GM21825 (cell line): Measurements from ENCODE around the gene CSRP2.

Experiments
- ATAC-seq: cut with Tn5 transposase; IDR thresholded peaks from one replicate; pipeline ENCODE4 v1.9.1; 2021; ENCODE audit warnings: mild to moderate bottlenecking, moderate library complexity; ENCODE audit not compliant: unreplicated experiment

The CSRP2 gene

DNA sequence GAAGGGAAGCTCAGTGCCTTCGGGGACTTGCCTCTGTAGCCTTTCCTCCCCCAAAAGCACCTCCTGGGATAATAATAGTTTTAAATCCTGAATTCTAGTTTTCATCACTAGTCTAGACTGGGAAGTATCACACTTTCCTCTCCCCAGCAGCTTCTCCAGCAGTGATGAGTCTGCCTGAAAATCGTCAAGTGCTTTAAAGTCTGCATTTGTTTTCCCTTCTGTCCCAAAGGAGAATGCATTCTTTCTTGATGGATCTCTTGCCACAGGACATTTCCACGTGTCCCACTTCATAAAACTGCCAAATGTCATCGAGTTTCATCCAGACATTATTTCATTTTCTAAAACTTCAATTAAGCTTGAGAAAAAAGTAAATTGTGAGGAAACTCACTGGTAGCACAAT is 15.0 kb downstream of the CSRP2 start:
- no peak for ATAC-seq

DNA sequence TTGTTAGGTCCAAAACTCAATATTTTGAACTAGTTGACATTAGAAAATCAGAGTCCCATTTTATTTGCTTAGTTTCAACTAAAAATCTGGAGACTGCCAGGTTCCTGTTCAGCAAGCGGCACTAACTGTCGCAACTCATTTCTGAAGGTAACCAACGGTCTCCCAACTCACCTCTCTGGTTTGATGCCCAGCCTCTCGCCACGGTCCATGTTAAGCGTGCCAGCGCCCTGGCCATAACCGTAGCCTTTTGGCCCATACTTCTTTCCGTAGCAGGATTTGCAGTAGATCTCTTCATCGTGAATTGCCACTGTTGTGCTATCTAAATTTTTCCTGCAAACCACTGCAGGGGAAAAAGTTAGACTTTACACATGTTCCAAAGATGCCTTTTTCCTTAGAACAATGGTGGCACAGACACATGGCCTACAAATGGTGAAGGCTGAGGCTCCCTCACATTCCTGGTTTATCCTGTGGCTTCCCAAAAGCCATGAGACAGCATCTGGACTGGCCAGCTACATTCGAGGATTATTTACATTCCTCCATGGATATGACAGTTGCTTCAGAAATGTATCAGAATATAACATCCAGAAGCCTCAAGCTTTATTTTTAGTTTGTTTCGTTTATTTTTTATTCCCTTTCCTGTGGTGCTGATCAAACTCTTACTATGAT is 15.7 kb downstream of the CSRP2 start:
- no peak for ATAC-seq

DNA sequence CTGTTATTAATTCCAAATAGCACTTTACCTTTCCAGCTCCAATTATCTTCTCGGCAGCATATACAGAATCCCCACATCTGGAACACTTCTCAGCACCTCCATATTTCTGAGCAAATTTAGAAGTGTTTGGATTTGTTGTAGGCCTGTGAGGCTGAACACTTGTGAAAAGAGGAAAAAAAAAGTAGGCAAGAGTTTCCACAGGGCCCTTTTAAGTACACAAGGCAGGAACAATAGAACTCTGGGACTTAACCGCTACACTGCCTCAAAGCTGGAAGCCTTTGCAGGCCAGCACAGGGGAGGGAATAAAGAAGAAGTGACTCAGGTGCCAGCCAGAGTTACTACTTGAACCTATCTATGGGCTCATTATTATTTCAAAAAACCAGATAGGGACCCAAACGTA is 18.6 kb downstream of the CSRP2 start:
- ATAC-seq: no peak

DNA sequence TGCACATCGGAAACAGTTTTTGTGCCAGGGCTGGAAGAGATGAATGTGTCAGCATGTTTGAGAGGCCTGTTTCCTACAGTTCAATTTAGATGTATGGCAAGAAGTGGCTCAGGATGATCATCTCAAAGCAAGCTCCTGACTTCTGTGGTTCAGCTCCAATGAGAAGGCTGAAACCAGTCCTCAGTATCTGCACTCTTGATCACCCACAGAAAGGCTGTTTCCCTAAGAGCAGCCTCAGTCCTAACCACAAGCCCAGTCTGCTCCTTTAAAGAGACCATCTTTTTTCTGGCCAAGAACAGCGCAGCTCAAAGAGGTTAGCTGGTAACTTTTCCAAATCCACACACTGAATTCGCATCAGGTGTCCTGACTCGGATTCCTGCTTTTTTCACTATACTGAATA is 19.2 kb downstream of the CSRP2 start:
- no peak for ATAC-seq

DNA sequence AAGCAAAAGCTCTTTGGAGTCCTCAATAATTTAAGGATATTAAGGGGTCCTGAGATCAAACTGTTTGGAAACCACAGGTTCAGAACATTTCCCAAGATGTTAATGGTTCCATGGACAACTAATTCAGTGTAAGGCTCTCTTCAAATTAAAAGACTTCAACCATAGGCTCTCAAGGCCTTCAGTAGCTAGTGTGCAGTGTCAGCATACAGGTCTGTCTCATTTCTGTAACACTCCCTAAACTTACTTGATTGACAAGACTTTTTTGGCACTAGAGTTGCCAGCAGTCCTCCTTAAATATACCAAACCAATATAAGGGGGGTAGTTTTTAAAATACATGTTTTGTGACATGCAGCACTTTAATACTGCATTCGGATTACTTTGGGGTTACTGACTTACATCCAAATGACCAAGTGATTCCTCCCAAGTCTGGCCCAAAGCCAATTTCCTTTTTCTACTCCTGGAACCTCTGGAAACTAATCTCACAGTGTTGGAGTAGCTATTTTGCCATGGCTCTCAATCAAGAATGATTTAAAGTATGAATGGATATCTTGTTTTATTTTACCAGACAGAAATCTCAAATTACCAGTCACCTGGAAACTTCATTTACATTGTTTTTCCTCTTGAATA is 22.7 kb downstream of the CSRP2 start:
- ATAC-seq: no peak

DNA sequence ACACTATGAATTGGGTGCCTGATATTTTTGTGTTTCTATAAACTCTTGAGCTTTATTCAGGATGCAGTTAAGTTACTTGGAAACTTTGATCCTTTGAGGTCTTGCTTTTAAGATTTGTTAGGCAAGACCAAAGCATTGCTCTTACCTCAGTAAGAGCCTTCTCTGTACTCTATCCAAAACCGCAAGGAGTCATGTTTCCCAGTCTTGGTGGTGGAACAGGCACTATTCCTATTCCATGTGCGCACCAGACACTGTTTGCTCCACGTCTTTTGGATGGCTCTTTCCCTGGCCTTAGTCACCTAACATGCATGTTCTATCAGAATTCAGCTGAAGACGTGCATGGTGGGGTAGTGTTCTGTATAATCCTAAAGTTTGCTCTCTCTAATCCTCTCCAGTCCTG is 23.5 kb downstream of the CSRP2 start:
- no peak for ATAC-seq

DNA sequence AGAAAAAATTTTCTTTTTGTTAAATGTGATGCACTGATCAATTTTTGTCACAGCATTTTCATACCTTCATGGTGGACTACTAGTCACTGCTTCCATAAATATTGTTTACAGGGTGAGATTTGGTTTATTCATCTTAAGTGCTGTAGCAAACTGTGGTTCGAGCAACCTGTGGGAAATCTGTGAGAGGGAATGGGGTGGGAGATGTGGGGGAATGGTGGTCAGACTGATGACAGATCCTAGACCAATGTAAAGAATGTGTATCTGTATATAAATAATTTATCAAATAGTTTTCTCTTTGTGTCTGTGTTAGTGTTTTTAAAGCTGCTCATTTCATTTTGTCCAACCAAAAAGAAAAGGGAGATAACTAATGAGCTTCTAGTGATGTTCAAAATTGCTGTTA is 26.7 kb downstream of the CSRP2 start:
- no peak for ATAC-seq

DNA sequence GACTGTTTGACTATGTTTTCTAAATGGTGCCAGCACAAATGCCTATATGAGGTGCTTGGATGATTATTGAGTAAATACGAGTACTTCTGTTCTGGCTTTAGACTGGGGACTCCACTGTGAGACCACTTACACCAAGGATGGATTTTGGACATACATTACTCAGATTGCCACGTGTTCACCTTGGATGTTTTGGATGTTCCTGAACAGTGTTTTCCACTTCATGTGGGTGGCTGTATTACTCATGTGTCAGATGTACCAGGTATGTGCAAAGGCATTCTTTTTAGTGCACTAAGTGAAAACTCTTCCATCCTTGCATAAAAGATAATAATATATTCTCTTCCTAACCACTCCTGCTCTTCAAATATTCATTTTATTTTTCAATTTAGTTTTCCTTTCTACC is 30.7 kb downstream of the CSRP2 start:
- no peak for ATAC-seq

DNA sequence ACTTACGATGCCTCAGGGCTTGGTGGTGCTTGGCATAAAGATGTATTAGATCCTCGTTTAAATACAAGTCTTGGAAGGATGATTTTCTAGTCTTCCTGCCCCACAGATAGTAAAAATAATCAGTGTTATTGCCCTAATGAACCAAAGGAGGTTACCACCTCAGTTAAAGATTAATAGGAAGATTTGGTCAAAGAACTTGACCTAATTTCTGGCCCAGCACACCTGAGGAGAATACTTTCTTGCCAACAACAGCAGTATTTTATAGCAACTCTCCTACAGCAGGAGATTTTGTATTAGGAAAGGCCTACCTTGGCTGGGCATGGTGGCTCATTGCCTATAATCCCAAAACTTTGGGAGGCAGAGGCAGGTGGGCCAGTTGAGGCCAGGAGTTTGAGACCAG is 31.6 kb downstream of the CSRP2 start:
- no peak for ATAC-seq

DNA sequence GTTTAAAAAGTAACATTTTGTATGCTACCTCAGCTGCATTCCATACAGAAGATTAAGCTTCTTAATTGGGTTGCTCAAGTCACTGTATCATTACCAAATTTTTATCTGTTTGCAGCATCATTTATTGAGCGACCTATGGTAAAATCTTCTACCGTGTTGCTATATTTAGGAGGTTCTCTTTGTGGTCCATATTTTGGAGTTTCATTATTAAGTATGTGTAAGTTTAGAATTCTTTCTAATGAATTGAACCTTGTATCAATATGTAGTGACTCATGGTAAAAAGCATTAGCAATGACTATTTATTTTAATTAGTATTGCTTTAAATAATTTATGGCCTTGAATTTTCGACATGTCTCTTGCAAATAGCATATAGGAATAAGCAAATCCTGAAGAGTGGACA is 42.2 kb downstream of the CSRP2 start:
- ATAC-seq: no peak

DNA sequence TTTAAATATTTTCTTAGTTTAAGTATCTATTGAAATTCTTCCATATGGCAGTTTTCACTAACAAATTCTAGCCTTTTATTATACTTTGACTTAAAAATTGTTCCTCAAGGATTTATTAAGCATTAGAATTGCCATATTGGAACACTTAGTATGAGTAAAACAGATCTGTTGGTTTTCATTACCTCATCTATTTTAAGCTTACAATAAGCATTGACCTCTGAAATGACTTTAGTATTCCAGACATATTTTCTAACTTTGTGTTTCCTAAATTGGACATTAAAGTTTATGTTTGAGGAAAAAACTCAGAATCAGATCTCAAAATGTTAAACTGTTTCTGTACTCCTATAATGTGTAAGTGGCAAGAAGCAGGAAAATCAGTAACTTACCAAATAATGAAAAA is 48.4 kb downstream of the CSRP2 start:
- no peak for ATAC-seq

DNA sequence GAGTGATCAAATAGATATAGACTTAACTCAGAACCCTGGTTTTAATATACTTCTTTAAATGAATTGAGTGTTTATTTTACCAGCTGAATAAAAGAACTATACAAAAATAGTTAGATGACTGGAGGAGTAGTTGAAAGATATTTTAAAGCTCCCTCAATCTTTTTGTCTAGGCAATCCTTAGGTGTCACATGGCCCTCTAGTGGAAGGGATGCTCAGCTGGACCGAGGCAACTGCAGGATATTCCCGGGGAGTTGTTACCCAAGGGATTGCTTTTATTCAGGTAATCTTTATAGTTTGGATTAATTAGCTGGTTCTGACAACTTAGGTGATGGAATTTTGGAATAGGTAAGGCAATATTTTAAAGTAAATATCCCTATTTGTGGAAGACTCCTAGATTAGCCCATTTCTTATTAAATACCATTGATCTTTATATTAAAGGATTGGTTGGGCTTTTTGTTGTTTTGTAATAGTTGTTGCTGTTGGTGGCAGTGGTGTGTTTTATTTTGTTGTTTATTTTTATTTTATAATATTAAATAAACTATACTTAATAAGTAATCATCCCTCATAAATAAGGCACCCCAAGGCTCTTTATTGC is 57.8 kb downstream of the CSRP2 start:
- no peak for ATAC-seq

DNA sequence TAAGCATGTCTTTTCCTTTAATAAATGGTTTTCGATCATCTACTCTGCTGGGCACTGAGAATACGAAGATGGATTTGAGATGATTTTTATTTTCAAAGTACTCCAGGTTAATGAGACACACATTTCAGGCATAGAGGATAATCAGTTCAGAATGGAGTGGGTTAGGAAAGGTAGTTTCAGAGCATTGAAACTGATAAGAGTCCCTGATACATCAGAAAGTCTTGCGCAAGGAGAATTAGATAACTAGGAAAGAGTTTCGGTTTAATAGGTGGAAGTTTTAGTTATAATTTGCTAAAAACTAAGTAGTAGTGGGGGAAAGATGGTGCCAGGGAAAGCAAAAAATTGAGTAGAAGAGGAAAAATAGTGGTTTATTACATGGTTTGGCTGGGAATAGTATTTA is 64.8 kb downstream of the CSRP2 start:
- no peak for ATAC-seq

DNA sequence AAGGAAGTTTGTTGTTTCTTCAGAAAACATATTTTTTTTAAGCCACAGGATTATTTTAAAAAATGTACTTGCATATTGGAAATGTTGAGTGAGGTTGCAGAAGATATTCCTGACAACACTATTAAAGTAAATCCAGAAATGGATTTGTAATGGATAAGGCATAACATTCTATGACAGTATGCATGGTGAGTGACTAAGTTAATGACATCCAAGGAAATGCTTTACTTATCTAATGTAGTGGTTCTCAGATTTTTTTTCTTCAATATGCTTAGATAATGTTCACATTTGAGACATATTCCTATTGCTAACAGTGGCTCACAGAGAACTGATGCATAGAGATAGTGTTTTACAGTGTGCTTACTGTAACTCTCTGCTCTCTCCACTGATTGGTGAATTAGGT is 65.6 kb downstream of the CSRP2 start:
- no peak for ATAC-seq

DNA sequence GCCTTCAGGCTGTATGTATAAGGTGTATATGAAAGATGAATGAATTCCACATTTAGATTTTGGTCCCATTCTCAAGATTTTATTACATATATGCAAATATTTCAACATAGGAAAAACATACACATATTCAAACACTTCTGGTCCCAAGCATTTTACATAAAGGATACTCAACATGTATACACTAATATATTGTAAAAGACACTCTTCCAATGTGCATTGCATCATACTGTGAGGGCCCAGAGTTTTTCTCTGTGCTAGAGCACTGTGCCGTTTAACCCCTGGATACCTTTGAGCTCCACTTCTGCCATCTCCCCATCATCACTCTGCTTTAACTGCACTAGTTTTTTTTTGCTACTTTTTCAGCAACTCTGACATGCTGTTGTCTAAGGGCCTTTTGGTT is 66.8 kb downstream of the CSRP2 start:
- ATAC-seq: no peak

DNA sequence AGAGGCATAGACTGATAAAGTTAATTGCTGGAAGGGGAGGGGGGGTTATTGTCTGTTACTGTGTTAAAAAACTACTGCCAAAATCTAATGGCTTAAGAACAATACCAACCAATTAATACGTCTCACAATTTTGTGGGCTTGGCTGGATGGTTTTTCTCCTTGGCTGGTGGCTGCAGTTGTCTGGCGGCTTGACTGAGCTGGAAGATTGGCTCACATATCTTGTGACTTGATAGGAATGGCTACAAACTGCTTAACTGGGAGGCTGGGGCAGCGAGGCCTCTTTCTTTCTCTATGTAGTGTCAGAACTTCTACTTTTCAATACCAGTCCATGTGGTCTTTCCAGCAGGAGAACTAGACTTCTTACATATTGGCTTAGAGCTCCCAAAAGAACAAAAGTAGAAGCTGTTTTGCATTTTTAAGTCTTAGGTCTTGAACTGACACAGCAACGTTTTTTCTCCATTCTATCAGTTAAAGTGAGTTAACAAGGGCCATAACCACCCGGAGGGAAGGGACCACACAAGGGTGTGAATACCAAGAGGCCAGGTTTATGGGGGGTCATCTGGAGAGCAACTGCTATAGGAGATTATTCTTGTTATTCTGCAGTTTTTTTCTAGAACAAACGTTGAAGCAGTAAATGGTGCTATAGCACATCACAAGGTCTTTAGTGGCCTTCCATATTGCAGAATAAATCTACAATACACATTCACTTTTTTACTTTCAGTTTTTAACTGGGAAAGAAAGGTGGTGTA is 68.0 kb downstream of the CSRP2 start:
- ATAC-seq: no peak
